Mesendoderm (in vitro differentiated cells): ENCODE results near the gene MAT1A. TPM values are rescaled to one million over a fixed set of nuclear protein-coding genes. Genes with fewer than 3 reads are reported as not detected.

ENCODE experiments used
- DNase-seq: peaks from one replicate; pipeline ENCODE4 v3.0.0; 2013
- H2AK5ac ChIP-seq: 2 replicates; pipeline ENCODE4 v1.6.1; 2013; ENCODE audit warnings: low read length, inconsistent platforms
- H2BK120ac ChIP-seq: 2 replicates; pipeline ENCODE4 v1.6.1; 2013; ENCODE audit warnings: low read depth, mild to moderate bottlenecking, low read length, moderate library complexity, mixed read lengths
- H2BK15ac ChIP-seq: replicated peaks from 2 replicates; pipeline ENCODE4 v1.6.1; 2013; ENCODE audit warnings: low read depth, mild to moderate bottlenecking, moderate library complexity
- H2BK5ac ChIP-seq: 2 replicates; pipeline ENCODE4 v1.6.1; 2013; ENCODE audit warnings: low read length, inconsistent platforms
- H3K18ac ChIP-seq: 2 replicates; pipeline ENCODE4 v1.6.1; 2013; ENCODE audit warnings: mild to moderate bottlenecking, low read length, mixed read lengths
- H3K23ac ChIP-seq: one replicate; pipeline ENCODE4 v1.6.1; 2013; ENCODE audit warnings: low read length
- H3K27ac ChIP-seq: 2 replicates; pipeline ENCODE4 v1.5.1; 2013; ENCODE audit warnings: low read depth, mild to moderate bottlenecking, inconsistent platforms, low read length, moderate library complexity
- H3K27me3 ChIP-seq: 2 replicates; pipeline ENCODE4 v1.6.1; 2013; ENCODE audit warnings: low read length, control low read depth, mild to moderate bottlenecking, inconsistent platforms; ENCODE audit not compliant: insufficient read depth, poor library complexity
- H3K36me3 ChIP-seq: 2 replicates; pipeline ENCODE4 v1.6.1; 2013; ENCODE audit warnings: low read length, inconsistent platforms; ENCODE audit not compliant: control insufficient read depth, insufficient read depth
- H3K4ac ChIP-seq: one replicate; pipeline ENCODE4 v1.6.1; 2013; ENCODE audit warnings: low read depth, mild to moderate bottlenecking, low read length, moderate library complexity
- H3K4me1 ChIP-seq: 2 replicates; pipeline ENCODE4 v1.6.1; 2013; ENCODE audit warnings: low read depth, low read length, inconsistent platforms; ENCODE audit not compliant: control insufficient read depth
- H3K4me2 ChIP-seq: 2 replicates; pipeline ENCODE4 v1.6.1; 2013; ENCODE audit warnings: low read length
- H3K4me3 ChIP-seq: 2 replicates; pipeline ENCODE4 v1.5.1; 2013; ENCODE audit warnings: mild to moderate bottlenecking, low read length
- H3K56ac ChIP-seq: one replicate; pipeline ENCODE4 v1.6.1; 2013; ENCODE audit warnings: low read length
- H3K79me1 ChIP-seq: 2 replicates; pipeline ENCODE4 v1.6.1; 2013; ENCODE audit warnings: low read length, inconsistent platforms
- H3K79me2 ChIP-seq: 2 replicates; pipeline ENCODE4 v1.6.1; 2013; ENCODE audit warnings: mild to moderate bottlenecking, low read length; ENCODE audit not compliant: control insufficient read depth, insufficient read depth
- H3K9ac ChIP-seq: 2 replicates; pipeline ENCODE4 v1.6.1; 2013; ENCODE audit warnings: low read length, inconsistent platforms
- H4K5ac ChIP-seq: one replicate; pipeline ENCODE4 v1.6.1; 2013; ENCODE audit warnings: low read length
- H4K8ac ChIP-seq: one replicate; pipeline ENCODE4 v1.6.1; 2013; ENCODE audit warnings: low read depth, mild to moderate bottlenecking, control low read depth, low read length, moderate library complexity
- WGBS: extraction: QIAGEN DNeasy Blood & Tissue Kit; methylation state at CpG from one replicate; pipeline ENCODE4 v1.1.7; 2013; ENCODE audit warnings: low lambda C conversion rate, missing lambda C conversion rate; ENCODE audit not compliant: insufficient coverage; ENCODE audit errors: extremely low coverage; 5-methylcytosine and 5-hydroxymethylcytosine counted together
- polyA plus RNA-seq, 2 experiments: library from polyadenylated mRNA; stranded (reverse); fragments of 200-250 nt; gene quantifications; one replicate each; pipeline ENCODE4 v1.2.3, GENCODE V29; 2013

MAT1A gene
- polyA plus RNA-seq (2013, experiment 1 of 2): 0.60 TPM
- 0.76 TPM for polyA plus RNA-seq (2013, experiment 2 of 2)

- H3K79me2 ChIP-seq: no peaks in the 10 kb centered on the region
- no peaks in the 10 kb centered on the region for H3K36me3 ChIP-seq
- no peak within 1 kb of the TSS for H3K4ac ChIP-seq
- no CpG with 5 or more reads among the region's 9 CpGs for WGBS
- H2BK120ac ChIP-seq: no peak within 1 kb of the TSS
- H2AK5ac ChIP-seq: no peak within 1 kb of the TSS
- no peaks in the 10 kb centered on the region for H3K27me3 ChIP-seq
- H3K23ac ChIP-seq: no peak within 1 kb of the TSS
- no peak within 1 kb of the TSS for H2BK15ac ChIP-seq
- no peak within 1 kb of the TSS for H3K56ac ChIP-seq
- no peaks in the 10 kb centered on the region for H3K79me1 ChIP-seq
- peak; percentile 75 for DNase-seq
- H2BK5ac ChIP-seq: no peak within 1 kb of the TSS
- no peak within 1 kb of the TSS for H4K8ac ChIP-seq
- H3K18ac ChIP-seq: no peak within 1 kb of the TSS
- peaks cover 2% of the 10 kb centered on the region for H3K4me1 ChIP-seq
- H3K9ac ChIP-seq: no peak within 1 kb of the TSS
- no peak within 1 kb of the TSS for H3K4me3 ChIP-seq
- H4K5ac ChIP-seq: no peak within 1 kb of the TSS
- no peak within 1 kb of the TSS for H3K4me2 ChIP-seq
- no peak within 1 kb of the TSS for H3K27ac ChIP-seq
Observed at GRCh38 chr10:80289451-80290287, at the start of gene MAT1A. Gene MAT1A (minus strand): TSS chr10:80289658. CDS start chr10:80289423, 235 bp downstream.

DNA sequence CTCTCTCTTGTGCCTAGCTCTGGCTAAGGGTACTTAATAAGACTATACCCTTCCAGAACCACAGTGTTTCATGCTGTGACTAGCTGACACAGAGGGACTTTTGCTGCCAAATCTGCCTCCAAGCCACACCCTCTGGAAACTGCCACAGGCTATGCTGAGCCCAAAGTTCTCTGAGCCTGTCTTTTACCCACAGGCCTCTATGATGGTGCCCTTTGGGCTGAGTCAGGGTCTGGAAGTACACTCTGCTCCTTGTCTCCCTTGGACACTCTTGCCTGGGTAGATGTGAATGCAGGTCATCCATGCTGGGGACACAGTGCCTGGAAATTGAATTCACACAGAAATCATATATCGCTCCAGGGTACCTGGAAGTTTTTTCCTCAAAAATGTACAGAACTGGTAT is 44.5 kb upstream of the MAT1A start:
- Histone ChIP-seq H3K56ac (no peak overlapping the region), H2AK5ac (no peak overlapping the region), H2BK5ac (no peak overlapping the region), H3K18ac (no peak overlapping the region), H3K4me1 (no peaks in the 10 kb centered on the region), H3K23ac (no peak overlapping the region), H4K5ac (no peak overlapping the region), H3K36me3 (no peaks in the 10 kb centered on the region), H3K4me3 (no peak overlapping the region), H2BK15ac (no peak overlapping the region), H4K8ac (no peak overlapping the region), H3K27ac (no peak overlapping the region), H3K79me1 (no peaks in the 10 kb centered on the region), H3K27me3 (no peaks in the 10 kb centered on the region), H2BK120ac (no peak overlapping the region), H3K79me2 (no peaks in the 10 kb centered on the region), H3K4ac (no peak overlapping the region), H3K9ac (no peak overlapping the region), H3K4me2 (no peak overlapping the region)
- no peak for DNase-seq
- no CpG with 5 or more reads among the region's 1 CpG for WGBS

DNA sequence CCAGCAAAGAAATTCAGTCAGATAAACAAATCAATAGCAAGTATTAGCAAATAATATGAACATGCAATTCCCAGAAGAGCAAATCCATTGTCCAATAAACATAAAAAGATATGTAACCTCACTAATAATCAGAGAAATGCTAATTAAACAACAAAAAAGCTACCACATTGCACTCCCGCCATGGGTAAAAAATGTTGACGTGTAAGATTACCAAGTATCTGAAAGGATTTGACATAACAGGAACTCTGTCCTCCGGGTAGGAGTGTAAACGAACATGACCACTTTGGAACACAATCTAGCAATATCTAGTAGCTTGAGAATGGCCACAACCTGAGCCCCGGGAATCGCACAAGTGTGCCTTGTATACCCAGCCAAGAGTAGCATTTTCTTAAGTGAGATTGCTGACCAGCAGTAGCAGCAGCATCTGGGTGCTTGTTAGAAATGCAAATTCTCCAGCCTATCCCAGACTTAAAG is 35.5 kb upstream of the MAT1A start:
- H2AK5ac ChIP-seq: no peak overlapping the region
- no peaks in the 10 kb centered on the region for H3K36me3 ChIP-seq
- H3K23ac ChIP-seq: no peak overlapping the region
- no peak overlapping the region for H4K5ac ChIP-seq
- H3K27me3 ChIP-seq: no peaks in the 10 kb centered on the region
- no peak overlapping the region for H3K27ac ChIP-seq
- WGBS: no CpG with 5 or more reads among the region's 6 CpGs
- H3K56ac ChIP-seq: no peak overlapping the region
- no peak for DNase-seq
- H3K4me3 ChIP-seq: no peak overlapping the region
- no peaks in the 10 kb centered on the region for H3K79me1 ChIP-seq
- no peak overlapping the region for H3K18ac ChIP-seq
- no peak overlapping the region for H3K4me2 ChIP-seq
- no peak overlapping the region for H2BK120ac ChIP-seq
- no peak overlapping the region for H3K9ac ChIP-seq
- no peaks in the 10 kb centered on the region for H3K4me1 ChIP-seq
- H3K79me2 ChIP-seq: no peaks in the 10 kb centered on the region
- H2BK15ac ChIP-seq: no peak overlapping the region
- H4K8ac ChIP-seq: no peak overlapping the region
- H2BK5ac ChIP-seq: no peak overlapping the region
- no peak overlapping the region for H3K4ac ChIP-seq

- no CpG with 5 or more reads among the region's 1 CpG for WGBS
- H3K36me3 ChIP-seq: no peaks in the 10 kb centered on the region
- no peak overlapping the region for H2BK5ac ChIP-seq
- no peak overlapping the region for H4K5ac ChIP-seq
- no peak overlapping the region for H3K9ac ChIP-seq
- no peak overlapping the region for H4K8ac ChIP-seq
- H3K56ac ChIP-seq: no peak overlapping the region
- H3K79me2 ChIP-seq: no peaks in the 10 kb centered on the region
- H3K27me3 ChIP-seq: no peaks in the 10 kb centered on the region
- no peaks in the 10 kb centered on the region for H3K79me1 ChIP-seq
- H3K4me3 ChIP-seq: no peak overlapping the region
- no peak overlapping the region for H3K18ac ChIP-seq
- H3K4me1 ChIP-seq: no peaks in the 10 kb centered on the region
- H2AK5ac ChIP-seq: no peak overlapping the region
- no peak overlapping the region for H3K27ac ChIP-seq
- H2BK120ac ChIP-seq: no peak overlapping the region
- H3K4me2 ChIP-seq: no peak overlapping the region
- H3K23ac ChIP-seq: no peak overlapping the region
- H3K4ac ChIP-seq: no peak overlapping the region
- no peak overlapping the region for H2BK15ac ChIP-seq
- DNase-seq: no peak
Observed at GRCh38 chr10:80324086-80324485, 34.6 kb upstream of the MAT1A start.

DNA sequence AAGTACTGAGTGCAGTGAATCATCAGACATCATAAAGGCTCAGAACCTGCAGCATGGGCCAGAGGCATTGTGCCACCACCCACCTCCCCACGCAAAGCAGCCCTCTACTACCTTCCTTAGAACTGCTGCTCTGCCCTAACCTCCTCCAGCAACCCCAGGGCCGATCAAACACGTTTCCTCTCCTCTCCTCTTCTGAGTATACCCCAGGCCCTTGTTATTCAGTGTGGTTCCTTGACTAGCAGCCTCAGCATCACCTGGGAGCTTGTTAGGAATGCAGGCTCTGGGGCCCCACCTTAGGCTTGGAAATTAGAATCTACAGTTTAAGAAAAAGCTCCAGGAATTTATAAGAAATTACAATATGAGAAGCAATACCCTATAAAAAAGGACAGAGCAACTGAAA is 33.9 kb upstream of the MAT1A start:
- Histone ChIP-seq H3K9ac (no peak overlapping the region), H3K56ac (no peak overlapping the region), H3K4ac (no peak overlapping the region), H3K79me2 (no peaks in the 10 kb centered on the region), H2BK120ac (no peak overlapping the region), H3K4me2 (no peak overlapping the region), H2BK5ac (no peak overlapping the region), H3K27ac (no peak overlapping the region), H3K18ac (no peak overlapping the region), H4K5ac (no peak overlapping the region), H2AK5ac (no peak overlapping the region), H3K23ac (no peak overlapping the region), H3K36me3 (no peaks in the 10 kb centered on the region), H3K79me1 (no peaks in the 10 kb centered on the region), H4K8ac (no peak overlapping the region), H3K27me3 (no peaks in the 10 kb centered on the region), H2BK15ac (no peak overlapping the region), H3K4me1 (no peaks in the 10 kb centered on the region), H3K4me3 (no peak overlapping the region)
- no CpG with 5 or more reads among the region's 3 CpGs for WGBS
- no peak for DNase-seq
